IMR-90 (cell line): ENCODE data around the gene MEIS2.

Experiments
- BHLHE40 ChIP-seq: fragments of 150-350 bp; IDR thresholded peaks from 2 replicates; pipeline ENCODE4 v1.6.1; 2016; ENCODE audit warnings: mild to moderate bottlenecking, low read depth, low read length
- CEBPB ChIP-seq: IDR thresholded peaks from 2 replicates; pipeline ENCODE4 v1.6.1; 2012; ENCODE audit warnings: low read depth, low read length, improper control_type of control experiment
- CHD1 ChIP-seq: IDR thresholded peaks from 2 replicates; pipeline ENCODE4 v1.6.1; 2012; ENCODE audit warnings: low read depth, low read length, improper control_type of control experiment
- CTCF ChIP-seq: conservative IDR thresholded peaks from 2 replicates; pipeline ENCODE4 v1.5.1; 2012; ENCODE audit warnings: mild to moderate bottlenecking, low read depth, low read length, improper control_type of control experiment
- ELK1 ChIP-seq: fragments of 150-350 bp; IDR thresholded peaks from 2 replicates; pipeline ENCODE4 v1.6.1; 2016; ENCODE audit warnings: low read depth, mild to moderate bottlenecking, low read length, moderate library complexity, borderline replicate concordance
- MXI1 ChIP-seq: IDR thresholded peaks from 2 replicates; pipeline ENCODE4 v1.6.1; 2012; ENCODE audit warnings: low read depth, mild to moderate bottlenecking, low read length, moderate library complexity, borderline replicate concordance
- POLR2A ChIP-seq: IDR thresholded peaks from 2 replicates; pipeline ENCODE4 v1.6.1; 2012; ENCODE audit warnings: mild to moderate bottlenecking, low read depth, low read length
- RAD21 ChIP-seq: IDR thresholded peaks from 2 replicates; pipeline ENCODE4 v1.6.1; 2012; ENCODE audit warnings: low read length, improper control_type of control experiment
- RFX5 ChIP-seq: IDR thresholded peaks from 2 replicates; pipeline ENCODE4 v1.8.0; 2012; ENCODE audit warnings: low read depth, mild to moderate bottlenecking, low read length, moderate library complexity
- SMC3 ChIP-seq: fragments of 150-350 bp; IDR thresholded peaks from 2 replicates; pipeline ENCODE4 v1.6.1; 2016; ENCODE audit warnings: low read depth, mild to moderate bottlenecking, antibody characterized with exemption, low read length, moderate library complexity
- USF2 ChIP-seq: fragments of 150-350 bp; IDR thresholded peaks from 2 replicates; pipeline ENCODE4 v1.6.1; 2017; ENCODE audit warnings: mild to moderate bottlenecking, antibody characterized with exemption, low read length, low read depth

GRCh38 chr15:37121492-37121891, 21.1 kb upstream of the MEIS2 start:
- no peak for TF ChIP-seq USF2
- no peak for TF ChIP-seq POLR2A
- TF ChIP-seq ELK1, result no peak
- TF ChIP-seq CTCF, result no peak
- no peak for TF ChIP-seq MXI1
- TF ChIP-seq RAD21, result no peak
- TF ChIP-seq RFX5, result no peak
- no peak for TF ChIP-seq BHLHE40
- TF ChIP-seq CEBPB, result no peak
- TF ChIP-seq SMC3, result no peak
- TF ChIP-seq CHD1, result no peak
